HG02588 (cell line): ENCODE measurements around the gene CLRN3.
A peak's percentile ranks its signal among the peaks of the same experiment; 100 is the strongest.

Experiments
- ATAC-seq: cut with Tn5 transposase; IDR thresholded peaks from one replicate; pipeline ENCODE4 v1.9.1; 2021; ENCODE audit warnings: mild to moderate bottlenecking, moderate library complexity; ENCODE audit not compliant: unreplicated experiment

The CLRN3 gene

GRCh38 chr10:127875916-127876315, 16.8 kb downstream of the CLRN3 start:
- no peak for ATAC-seq

GRCh38 chr10:127875449-127875765, 17.3 kb downstream of the CLRN3 start:
- no peak for ATAC-seq

- ATAC-seq = no peak
Observed at GRCh38 chr10:127874671-127875448, 17.9 kb downstream of the CLRN3 start.

- ATAC-seq = no peak
Observed at GRCh38 chr10:127873901-127874470, 18.8 kb downstream of the CLRN3 start.

GRCh38 chr10:127872871-127873600, 19.7 kb downstream of the CLRN3 start:
- ATAC-seq = no peak

- ATAC-seq = no peak
Observed at GRCh38 chr10:127872011-127872761, 20.6 kb downstream of the CLRN3 start.

- no peak for ATAC-seq
Observed at GRCh38 chr10:127871631-127872010, 21.1 kb downstream of the CLRN3 start.

- no peak for ATAC-seq
Observed at GRCh38 chr10:127869329-127869728, 23.4 kb downstream of the CLRN3 start.

- ATAC-seq = no peak
Observed at GRCh38 chr10:127867805-127868204, 24.9 kb downstream of the CLRN3 start.

GRCh38 chr10:127866276-127867013, 26.3 kb downstream of the CLRN3 start:
- no peak for ATAC-seq

- no peak for ATAC-seq
Observed at GRCh38 chr10:127863231-127863825, 29.4 kb downstream of the CLRN3 start.

GRCh38 chr10:127860592-127860991, 32.1 kb downstream of the CLRN3 start:
- no peak for ATAC-seq

GRCh38 chr10:127855976-127856375, 36.8 kb downstream of the CLRN3 start:
- no peak for ATAC-seq

GRCh38 chr10:127855591-127855881, 37.2 kb downstream of the CLRN3 start:
- ATAC-seq = no peak

- peak; percentile 60 for ATAC-seq
Observed at GRCh38 chr10:127854769-127855590, 37.8 kb downstream of the CLRN3 start.

- ATAC-seq = peak; percentile 61
Observed at GRCh38 chr10:127853868-127854768, 38.6 kb downstream of the CLRN3 start.

- ATAC-seq = no peak
Observed at GRCh38 chr10:127852456-127852855, 40.3 kb downstream of the CLRN3 start.

GRCh38 chr10:127851661-127852194, 41.0 kb downstream of the CLRN3 start:
- ATAC-seq = no peak
